Measurements from ENCODE around the gene MLH3. TPM values are rescaled to one million over a fixed set of nuclear protein-coding genes. Genes with fewer than 3 reads are reported as not detected.

Gene MLH3
- polyA plus RNA-seq, 1 experiment = 5.7 TPM

DNA sequence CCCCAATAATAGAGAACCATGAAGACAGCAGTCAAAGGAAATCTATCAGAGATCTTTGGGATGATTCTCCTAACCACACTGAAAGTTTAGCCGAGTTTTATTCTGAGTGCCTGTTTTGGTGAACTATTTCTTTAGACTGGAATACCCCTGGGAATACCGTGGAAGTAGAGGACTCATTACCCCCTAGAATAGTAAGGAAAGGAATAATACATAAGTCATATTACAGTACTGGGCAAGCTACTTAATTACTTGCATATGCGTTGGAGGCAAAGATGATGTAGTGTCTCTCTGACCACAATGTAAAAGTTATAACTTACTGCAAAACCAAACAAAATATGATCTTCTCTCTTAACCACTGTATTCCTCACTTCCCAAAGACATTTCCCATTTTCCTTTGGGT is 43.6 kb upstream of the MLH3 start:
- H3K36me3 ChIP-seq (ENCODE audit: control insufficient read depth, insufficient read depth, low read length) = peaks cover 16% of the 10 kb centered on the region
- TF ChIP-seq CTCF (IDR thresholded peaks at IDR 0.05; ENCODE audit: insufficient read depth, low read depth, low read length) = no peak

GRCh38 chr14:75092698-75093097 is 41.4 kb upstream of the MLH3 start:
- Histone ChIP-seq H3K36me3 (ENCODE audit: control insufficient read depth, insufficient read depth, low read length) (peaks cover 11% of the 10 kb centered on the region), H3K27me3 (ENCODE audit: control insufficient read depth, insufficient read depth, low read length) (no peaks in the 10 kb centered on the region), H3K4me3 (ENCODE audit: low read depth, low read length) (no peak overlapping the region)
- ChIA-PET POLR2A (no interaction called here), CTCF (interaction anchor here (1.0 to 8.0 kb wide), 2 partner anchors 184 to 202 kb away, joined by 4 to 107 read pairs; no protein-coding TSS in a partner anchor)
- no peak for DNase-seq (ENCODE audit: low read depth)
- no peak for TF ChIP-seq CTCF (IDR thresholded peaks at IDR 0.05; ENCODE audit: insufficient read depth, low read depth, low read length)

More for the DNA sequence above, 43.6 kb upstream of the MLH3 start:
- Histone ChIP-seq H3K27me3 (ENCODE audit: control insufficient read depth, insufficient read depth, low read length) (no peaks in the 10 kb centered on the region), H3K4me3 (ENCODE audit: low read depth, low read length) (no peak overlapping the region)
- DNase-seq (ENCODE audit: low read depth) = no peak
- POLR2A ChIA-PET = no interaction called here
- CTCF ChIA-PET = interaction anchor here (1.2 to 1.7 kb wide), 4 partner anchors 13 to 234 kb away, joined by 3 to 7 read pairs (median 5); no protein-coding TSS in a partner anchor

- ChIA-PET CTCF (interaction anchor here (0.8 to 8.0 kb wide), 7 partner anchors 9 to 229 kb away, joined by 3 to 107 read pairs (median 5); no protein-coding TSS in a partner anchor), POLR2A (no interaction called here)
- peaks cover 9% of the 10 kb centered on the region for H3K36me3 ChIP-seq (ENCODE audit: control insufficient read depth, insufficient read depth, low read length)
Measured at GRCh38 chr14:75091251-75091650, 40.0 kb upstream of the MLH3 start.

GRCh38 chr14:75090353-75090752 is 39.1 kb upstream of the MLH3 start:
- DNase-seq (ENCODE audit: low read depth) = no peak
- TF ChIP-seq CTCF (IDR thresholded peaks at IDR 0.05; ENCODE audit: insufficient read depth, low read depth, low read length) = no peak
- POLR2A ChIA-PET = no interaction called here
- CTCF ChIA-PET = interaction anchor here (0.8 to 8.0 kb wide), 7 partner anchors 10 to 228 kb away, joined by 3 to 107 read pairs (median 5); no protein-coding TSS in a partner anchor
- Histone ChIP-seq H3K4me3 (ENCODE audit: low read depth, low read length) (no peak overlapping the region), H3K36me3 (ENCODE audit: control insufficient read depth, insufficient read depth, low read length) (peaks cover 8% of the 10 kb centered on the region), H3K27me3 (ENCODE audit: control insufficient read depth, insufficient read depth, low read length) (no peaks in the 10 kb centered on the region)

More at GRCh38 chr14:75091251-75091650, 40.0 kb upstream of the MLH3 start:
- no peak for TF ChIP-seq CTCF (IDR thresholded peaks at IDR 0.05; ENCODE audit: insufficient read depth, low read depth, low read length)
- H3K4me3 ChIP-seq (ENCODE audit: low read depth, low read length) = no peak overlapping the region
- H3K27me3 ChIP-seq (ENCODE audit: control insufficient read depth, insufficient read depth, low read length) = no peaks in the 10 kb centered on the region
- DNase-seq (ENCODE audit: low read depth) = no peak

DNA sequence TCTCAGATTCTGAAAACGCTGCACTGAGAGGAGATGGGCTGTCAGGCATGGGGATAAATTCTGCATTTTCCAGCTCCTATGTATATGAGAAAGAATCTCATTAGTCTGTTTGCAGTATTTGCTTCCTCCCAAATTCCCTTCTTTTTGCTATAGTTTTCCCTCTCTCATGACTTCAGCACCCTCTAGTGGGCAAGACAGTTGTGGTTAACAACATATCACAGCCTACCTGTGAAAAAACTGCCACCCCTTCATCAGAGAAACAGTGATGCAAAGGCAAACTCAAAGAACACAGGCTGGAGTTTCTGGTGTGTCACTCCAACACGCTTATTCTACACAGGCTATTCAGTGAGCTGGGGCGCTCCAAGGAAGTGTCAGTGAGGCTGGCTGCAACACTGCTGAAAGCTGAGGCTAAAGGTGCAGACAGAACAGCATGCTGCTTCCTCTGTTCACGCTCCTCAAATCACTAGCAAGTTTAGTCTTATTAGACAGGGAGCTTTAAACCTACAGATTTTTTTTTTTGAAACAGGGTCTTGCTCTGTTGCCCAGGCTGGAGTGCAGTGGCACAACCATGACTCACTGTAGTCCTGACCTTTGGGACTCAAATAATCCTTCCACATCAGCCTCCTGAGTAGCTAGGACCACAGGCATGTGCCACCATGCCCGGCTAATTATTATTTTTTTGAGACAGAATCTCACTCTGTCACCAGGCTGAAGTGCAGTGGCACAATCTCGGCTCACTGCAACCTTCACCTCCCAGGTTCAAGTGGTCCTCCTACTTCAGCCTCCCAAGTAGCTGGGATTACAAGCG is 37.5 kb upstream of the MLH3 start:
- Histone ChIP-seq H3K4me3 (ENCODE audit: low read depth, low read length) (no peak overlapping the region), H3K27me3 (ENCODE audit: control insufficient read depth, insufficient read depth, low read length) (no peaks in the 10 kb centered on the region), H3K36me3 (ENCODE audit: control insufficient read depth, insufficient read depth, low read length) (peaks cover 8% of the 10 kb centered on the region)
- no peak for DNase-seq (ENCODE audit: low read depth)
- TF ChIP-seq CTCF (IDR thresholded peaks at IDR 0.05; ENCODE audit: insufficient read depth, low read depth, low read length) = peak; percentile 76
- ChIA-PET CTCF (interaction anchor here (0.6 to 8.0 kb wide), 54 partner anchors 10 to 240 kb away, joined by 3 to 107 read pairs (median 5); partner anchors contain the start of genes NEK9, PGF, PROX2 and RPS6KL1), POLR2A (no interaction called here)

All from BJ (cell line).